ENCODE data around the gene SLC19A1.

The SLC19A1 gene

GRCh38 chr21:45488931-45489721 lies 53.1 kb downstream of the SLC19A1 start:
- no peak for DNase-seq

DNA sequence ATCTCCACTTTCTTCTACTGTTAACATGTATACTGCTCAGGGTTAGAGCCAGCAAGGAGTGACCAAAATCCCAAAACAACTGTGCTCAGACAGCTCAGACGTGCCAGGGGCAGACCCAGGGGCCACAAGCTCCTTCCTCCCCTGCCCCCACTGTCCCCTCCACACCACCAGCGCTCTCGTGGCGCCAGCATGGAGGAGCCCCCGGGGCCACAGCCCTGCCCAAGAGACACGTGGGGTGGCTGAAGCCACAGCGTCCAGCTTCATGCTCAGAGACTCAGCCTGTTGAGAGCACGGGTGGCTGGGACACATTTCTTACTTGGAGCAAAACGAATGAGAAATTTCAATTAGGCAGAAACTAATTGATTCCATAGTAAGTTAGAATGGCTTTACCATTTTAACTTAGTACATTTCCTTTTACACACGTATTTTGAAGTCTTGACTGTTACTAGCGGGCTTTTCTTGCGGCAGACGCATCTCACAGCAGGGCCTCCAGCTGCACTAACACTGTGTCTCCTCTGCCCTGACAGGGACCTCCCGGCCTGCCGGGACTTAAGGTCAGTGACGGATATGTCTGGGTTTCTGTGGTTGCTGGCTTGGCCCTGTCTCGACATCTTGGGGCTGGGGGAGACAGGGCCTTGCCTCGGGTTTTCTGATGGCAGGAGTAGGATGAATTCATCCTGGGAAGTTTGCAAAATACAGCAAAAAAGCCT lies 54.2 kb downstream of the SLC19A1 start:
- DNase-seq = no peak

DNA sequence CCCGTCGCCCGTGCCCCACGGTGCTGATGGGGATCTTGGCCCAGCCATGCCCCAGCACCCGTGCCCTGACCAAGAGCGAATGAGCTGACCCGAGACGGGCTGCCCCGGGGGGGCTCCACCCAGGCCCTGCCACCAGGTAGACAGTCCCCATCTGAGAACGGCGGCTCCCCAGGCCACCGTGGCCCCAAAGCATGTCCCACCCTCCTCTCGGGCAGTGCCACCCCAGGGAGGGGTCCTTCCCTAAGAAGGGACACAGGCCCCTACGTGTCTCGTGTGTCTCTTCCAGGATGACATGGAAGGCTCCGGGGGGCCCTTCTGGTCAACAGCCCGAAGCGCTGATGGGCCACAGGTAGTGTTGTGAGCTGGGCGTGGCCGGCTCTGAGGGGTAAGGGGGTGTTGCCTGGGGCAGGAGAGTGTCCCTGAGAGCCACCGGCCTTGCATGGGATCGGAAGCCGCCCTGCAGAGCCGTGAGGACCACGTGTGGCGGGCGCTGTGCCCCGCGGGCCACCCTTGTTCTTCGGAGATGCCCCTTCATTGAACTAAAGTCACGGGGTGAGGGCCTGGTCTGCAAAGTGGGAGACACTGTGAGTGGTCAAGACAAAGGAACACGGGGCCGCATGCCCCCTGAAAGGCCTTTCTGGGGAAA lies 55.0 kb downstream of the SLC19A1 start:
- DNase-seq = no peak

DNA sequence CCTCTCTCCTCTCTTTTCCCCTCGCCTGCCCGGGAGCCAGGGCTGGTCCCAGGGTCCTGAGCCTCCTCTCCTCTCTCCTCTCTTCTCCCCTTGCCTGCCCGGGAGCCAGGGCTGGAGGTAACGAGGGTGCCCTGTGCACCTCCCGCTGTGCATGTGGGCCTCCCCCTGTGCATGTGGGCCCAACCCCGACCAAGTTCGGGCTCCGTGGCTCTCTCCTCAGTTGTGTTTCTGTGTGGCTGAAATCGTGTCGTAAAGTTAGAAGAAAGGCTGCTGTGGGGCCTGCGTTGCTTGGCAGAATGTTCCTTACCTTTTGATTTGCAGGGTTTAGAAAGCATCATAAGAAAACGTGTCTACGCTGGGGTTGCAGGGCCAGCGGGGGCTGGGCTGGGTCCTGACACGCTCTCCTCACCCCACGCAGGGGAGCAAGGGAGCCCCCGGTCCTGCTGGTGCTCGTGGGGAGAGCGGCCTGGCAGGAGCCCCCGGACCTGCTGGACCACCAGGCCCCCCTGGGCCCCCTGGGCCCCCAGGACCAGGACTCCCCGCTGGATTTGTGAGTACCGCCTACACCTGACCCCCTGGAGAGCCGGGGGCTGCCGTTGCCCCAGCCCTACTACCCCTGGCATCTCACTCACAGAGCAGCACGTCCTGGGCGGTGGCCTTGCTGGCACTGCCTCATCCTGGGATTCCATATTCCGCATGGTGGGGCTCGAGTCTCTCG lies 55.6 kb downstream of the SLC19A1 start:
- no peak for DNase-seq

GRCh38 chr21:45485686-45486442 lies 56.4 kb downstream of the SLC19A1 start:
- DNase-seq = no peak

- no peak for DNase-seq
These were observed 57.9 kb downstream of the SLC19A1 start for GRCh38 chr21:45484318-45484717.

- no peak for DNase-seq
These were observed 59.1 kb downstream of the SLC19A1 start for GRCh38 chr21:45482899-45483821.

DNA sequence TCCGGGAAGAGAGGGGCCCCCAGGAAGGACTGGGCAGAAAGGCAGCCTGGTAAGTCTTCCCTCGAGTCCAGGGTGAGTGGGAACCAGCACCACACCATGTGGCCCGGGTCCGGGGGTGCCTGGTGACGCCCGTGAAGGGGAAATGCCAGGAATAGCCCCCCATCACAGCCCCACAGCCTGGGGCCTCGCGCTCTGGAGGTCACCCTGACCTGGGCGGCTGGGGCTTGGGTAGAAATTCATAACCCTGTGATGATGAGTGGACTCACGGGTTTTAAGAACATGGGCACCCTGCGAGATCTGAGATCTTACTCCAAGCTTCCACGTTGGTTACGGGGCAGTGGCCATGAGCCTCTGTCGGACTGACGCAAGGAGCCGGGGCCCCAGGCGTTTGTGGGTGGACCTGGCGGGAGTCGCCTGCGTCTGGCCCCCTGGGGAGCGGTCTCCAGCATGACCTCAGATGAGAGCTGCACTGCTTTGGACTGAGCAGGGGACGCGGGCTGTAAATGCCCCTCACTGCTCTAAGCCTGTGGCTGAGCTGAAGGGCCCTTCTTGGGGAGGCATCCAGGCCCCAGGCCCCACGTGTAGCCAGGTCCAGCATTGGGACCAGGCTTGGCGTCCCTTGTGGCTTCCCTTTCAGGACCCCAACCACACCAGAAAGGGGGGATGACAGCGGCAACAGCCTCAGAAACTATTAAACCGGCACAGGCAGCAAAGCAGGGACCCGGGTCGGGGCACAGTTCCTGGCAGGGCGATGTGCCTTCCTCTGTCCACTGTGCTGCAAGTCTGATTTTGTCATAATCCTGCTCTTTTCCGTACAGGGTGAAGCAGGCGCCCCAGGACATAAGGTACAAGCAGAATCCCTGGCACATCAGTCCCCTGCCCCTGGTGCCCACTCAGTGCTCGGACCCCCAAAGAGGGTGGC lies 60.0 kb downstream of the SLC19A1 start:
- no peak for DNase-seq

- no peak for DNase-seq
These were observed 60.7 kb downstream of the SLC19A1 start for GRCh38 chr21:45481566-45481965.

DNA sequence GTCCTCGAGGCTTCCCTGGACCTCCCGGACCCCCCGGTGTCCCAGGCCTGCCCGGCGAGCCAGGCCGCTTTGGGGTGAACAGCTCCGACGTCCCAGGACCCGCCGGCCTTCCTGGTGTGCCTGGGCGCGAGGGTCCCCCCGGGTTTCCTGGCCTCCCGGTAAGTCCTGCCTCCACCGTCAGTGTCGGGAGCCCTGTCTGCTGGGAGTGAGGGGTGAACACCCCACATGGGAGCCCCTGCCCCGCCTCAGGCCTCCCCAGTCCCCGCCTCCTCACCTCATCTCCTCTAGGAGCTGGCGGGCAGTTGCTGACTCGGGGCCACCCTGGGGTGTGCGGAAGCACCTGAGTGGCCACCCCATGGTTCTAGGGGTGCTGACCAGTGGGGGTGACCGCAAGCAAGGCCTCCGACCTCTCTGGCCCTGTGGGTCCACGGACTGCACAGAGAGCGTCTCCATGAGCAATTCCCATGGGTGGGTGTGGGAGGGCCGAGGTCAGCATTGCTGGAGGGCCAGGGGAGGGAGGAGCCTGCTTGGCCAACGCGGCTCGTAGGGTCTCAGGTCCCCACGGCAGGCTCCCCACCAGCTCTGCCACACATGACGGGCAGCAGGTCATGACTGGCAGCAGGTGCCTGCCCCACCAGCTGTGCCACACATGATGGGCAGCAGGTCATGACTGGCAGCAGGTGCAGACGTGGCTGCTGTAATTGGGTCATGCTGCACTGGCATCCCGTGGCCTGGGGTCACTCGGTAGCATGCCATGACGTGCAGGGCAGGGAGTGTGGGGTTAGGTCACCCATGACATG lies 61.3 kb downstream of the SLC19A1 start:
- DNase-seq = no peak

DNA sequence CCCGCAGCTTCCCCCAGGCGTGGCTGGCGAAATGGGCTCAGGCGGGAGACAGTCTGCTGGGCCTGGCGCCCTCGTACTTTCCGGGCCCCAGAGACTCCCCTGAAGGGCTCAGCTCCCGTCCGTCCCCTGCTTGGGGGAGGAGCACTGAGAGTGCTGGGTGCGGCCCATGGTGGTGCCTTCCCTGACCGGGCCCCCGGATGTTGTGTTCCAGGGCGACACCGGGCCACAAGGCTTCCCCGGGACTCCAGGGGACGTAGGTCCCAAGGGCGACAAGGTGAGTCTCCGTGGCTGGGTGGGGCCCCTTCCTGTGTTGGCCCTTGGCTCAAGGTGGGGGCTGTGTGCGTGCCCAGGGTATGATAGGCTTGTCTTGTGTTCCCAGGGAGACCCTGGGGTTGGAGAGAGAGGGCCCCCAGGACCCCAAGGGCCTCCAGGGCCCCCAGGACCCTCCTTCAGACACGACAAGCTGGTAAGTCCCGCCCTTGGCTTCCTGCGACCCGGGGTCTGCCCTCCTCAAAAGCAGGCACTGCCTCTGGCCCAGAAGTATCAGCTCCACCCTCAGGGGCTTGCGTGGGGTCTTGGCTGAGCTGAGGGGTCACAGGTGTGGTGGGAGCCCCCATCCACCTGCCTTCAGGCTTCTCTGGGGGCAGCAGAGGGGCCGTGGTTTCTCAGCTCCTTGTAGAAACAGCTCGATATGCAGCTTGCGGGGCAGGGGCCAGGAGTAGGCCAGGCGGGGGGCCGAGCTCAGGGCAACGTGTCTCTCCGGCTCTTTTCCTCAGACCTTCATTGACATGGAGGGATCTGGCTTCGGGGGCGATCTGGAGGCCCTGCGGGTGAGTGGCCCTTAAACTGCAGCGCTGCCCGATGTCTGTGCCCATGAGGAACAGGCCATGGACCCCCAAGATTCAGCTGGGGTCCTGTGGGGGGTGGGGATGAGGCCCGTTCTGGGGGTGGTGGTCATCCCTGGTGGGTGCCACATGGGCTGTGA lies 62.3 kb downstream of the SLC19A1 start:
- no peak for DNase-seq

- DNase-seq = no peak
These were observed 63.2 kb downstream of the SLC19A1 start for GRCh38 chr21:45478816-45479669.

DNA sequence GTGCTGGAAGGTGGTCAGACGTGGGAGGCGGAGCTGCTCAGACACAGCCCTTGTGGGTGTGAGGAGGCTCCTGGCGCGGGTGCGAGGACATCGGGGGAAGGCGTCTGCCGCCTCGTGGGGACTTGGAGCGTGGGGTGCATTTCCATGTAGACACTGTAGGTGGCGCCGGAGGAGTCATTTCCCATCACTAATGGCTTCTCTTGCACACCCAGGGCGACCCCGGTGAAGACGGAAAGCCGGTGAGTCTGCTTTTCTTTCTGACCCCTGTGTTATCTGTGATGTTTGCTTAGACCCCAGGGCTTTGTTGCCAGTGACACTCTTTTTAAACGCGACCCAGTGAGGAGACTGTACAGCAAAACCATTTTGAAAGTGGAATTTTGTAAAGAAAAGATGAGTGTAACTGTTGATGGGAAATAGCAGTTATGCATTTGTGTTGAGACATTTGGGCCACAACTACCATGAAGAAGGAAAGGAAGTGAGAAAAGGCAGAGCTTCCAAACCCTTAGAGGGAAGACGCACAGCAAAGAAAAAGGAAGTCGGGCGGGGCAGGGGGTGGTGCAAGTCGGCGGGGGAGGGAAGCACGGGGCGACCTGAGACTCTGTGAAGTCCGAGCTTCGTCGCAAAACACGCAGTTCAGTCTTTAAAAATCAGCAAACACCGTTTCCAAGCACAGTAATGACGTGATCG lies 64.0 kb downstream of the SLC19A1 start:
- DNase-seq = peak; percentile 76

GRCh38 chr21:45477176-45478114 lies 64.8 kb downstream of the SLC19A1 start:
- no peak for DNase-seq

GRCh38 chr21:45476582-45476981 lies 65.7 kb downstream of the SLC19A1 start:
- DNase-seq = no peak
